Measurements from ENCODE around the gene PLD4.

DNA sequence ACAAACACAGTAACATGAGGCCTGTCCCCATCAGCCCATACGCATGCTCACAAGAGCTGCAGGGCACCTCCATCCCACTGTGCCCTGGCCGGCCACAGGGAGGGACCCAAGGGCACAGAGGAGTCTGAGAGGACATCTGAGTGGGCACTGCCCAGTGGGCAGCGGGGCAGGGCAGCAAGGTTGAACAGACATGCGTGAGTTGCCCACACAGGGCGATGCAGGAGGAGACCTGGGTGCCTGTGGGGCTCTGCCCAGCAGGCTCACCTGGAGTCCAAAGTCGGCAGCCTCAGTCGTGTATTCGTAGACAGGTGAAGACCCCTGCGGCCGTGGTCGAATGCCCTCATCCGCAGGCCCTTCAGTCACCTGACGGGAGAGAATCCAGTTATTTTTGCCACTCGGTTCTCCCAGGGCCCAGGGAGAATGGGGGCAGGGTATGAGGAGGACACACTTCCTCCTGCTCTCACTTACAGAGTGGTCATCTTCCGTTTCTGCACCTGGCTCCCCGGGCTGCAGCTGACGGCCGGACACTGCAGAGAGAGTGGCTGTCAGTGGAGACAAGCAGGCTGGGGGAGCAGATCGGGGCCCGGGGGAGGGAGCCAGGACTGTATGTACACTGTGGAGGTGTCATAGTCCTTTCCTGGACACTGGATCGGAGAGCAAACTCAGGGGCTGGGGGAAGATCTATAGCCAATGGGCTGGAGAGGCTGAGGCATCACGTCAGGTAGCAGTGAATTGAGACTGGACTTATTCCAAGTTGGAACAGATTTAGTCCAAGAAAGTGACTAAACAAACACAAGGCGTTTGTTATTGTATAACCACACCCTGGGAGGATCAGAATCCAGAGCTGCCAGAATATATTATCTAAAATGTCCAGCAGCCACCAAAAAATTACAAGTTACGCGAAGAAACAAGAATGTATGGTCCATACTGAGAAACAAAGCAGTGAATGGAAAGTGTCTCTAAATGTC lies 32.8 kb downstream of the PLD4 start:
- TF ChIP-seq, protein P1, sequence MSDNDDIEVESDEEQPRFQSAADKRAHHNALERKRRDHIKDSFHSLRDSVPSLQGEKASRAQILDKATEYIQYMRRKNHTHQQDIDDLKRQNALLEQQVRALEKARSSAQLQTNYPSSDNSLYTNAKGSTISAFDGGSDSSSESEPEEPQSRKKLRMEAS (IDR thresholded peaks at IDR 0.05) = no peak
- TF ChIP-seq YY1 (IDR thresholded peaks at IDR 0.05; ENCODE audit: low read depth) (no peak), TEAD4 (IDR thresholded peaks at IDR 0.05) (no peak), RAD21 (IDR thresholded peaks at IDR 0.05; ENCODE audit: low read depth) (no peak), CREB1 (IDR thresholded peaks at IDR 0.05; ENCODE audit: low read depth) (no peak)
- TF ChIP-seq, protein P2, sequence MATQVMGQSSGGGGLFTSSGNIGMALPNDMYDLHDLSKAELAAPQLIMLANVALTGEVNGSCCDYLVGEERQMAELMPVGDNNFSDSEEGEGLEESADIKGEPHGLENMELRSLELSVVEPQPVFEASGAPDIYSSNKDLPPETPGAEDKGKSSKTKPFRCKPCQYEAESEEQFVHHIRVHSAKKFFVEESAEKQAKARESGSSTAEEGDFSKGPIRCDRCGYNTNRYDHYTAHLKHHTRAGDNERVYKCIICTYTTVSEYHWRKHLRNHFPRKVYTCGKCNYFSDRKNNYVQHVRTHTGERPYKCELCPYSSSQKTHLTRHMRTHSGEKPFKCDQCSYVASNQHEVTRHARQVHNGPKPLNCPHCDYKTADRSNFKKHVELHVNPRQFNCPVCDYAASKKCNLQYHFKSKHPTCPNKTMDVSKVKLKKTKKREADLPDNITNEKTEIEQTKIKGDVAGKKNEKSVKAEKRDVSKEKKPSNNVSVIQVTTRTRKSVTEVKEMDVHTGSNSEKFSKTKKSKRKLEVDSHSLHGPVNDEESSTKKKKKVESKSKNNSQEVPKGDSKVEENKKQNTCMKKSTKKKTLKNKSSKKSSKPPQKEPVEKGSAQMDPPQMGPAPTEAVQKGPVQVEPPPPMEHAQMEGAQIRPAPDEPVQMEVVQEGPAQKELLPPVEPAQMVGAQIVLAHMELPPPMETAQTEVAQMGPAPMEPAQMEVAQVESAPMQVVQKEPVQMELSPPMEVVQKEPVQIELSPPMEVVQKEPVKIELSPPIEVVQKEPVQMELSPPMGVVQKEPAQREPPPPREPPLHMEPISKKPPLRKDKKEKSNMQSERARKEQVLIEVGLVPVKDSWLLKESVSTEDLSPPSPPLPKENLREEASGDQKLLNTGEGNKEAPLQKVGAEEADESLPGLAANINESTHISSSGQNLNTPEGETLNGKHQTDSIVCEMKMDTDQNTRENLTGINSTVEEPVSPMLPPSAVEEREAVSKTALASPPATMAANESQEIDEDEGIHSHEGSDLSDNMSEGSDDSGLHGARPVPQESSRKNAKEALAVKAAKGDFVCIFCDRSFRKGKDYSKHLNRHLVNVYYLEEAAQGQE (IDR thresholded peaks at IDR 0.05; ENCODE audit: low read depth) = no peak

Measured in Ishikawa (cell line).